Kidney (tissue), 14 donors: ENCODE results near the gene PMFBP1. TPM values are rescaled to one million over a fixed set of nuclear protein-coding genes. Genes with fewer than 3 reads are reported as not detected.

Experiments
- DNase-seq, 5 donors: peaks; one replicate each; pipeline ENCODE4 v3.0.0-alpha.2; 2013 to 2020
- FAIRE-seq: peaks from 2 replicates; lab custom pipeline; 2012; peaks lifted over from hg19 to GRCh38; lab: Jason Lieb, UNC
- H3K27ac ChIP-seq, 2 donors: one replicate each; pipeline ENCODE4 v1.7.0; 2013; ENCODE audit warnings: low read depth in 2 of 2, low read length in 2 of 2, inconsistent platforms in 1 of 2
- H3K27me3 ChIP-seq: one replicate; pipeline ENCODE4 v1.7.1; 2013; ENCODE audit warnings: low read length, inconsistent platforms; ENCODE audit not compliant: control insufficient read depth, insufficient read depth
- H3K36me3 ChIP-seq, 3 donors: one replicate each; pipeline versions ENCODE4 v1.7.0 to v1.7.1; 2013; ENCODE audit warnings: low read length in 3 of 3, control low read depth in 1 of 3, inconsistent platforms in 1 of 3; ENCODE audit not compliant: insufficient read depth in 3 of 3, control insufficient read depth in 2 of 3
- H3K4me1 ChIP-seq, 3 donors: one replicate each; pipeline versions ENCODE4 v1.7.0 to v1.7.1; 2013; ENCODE audit warnings: low read length in 3 of 3, inconsistent platforms in 1 of 3, low read depth in 1 of 3; ENCODE audit not compliant: control insufficient read depth in 2 of 3, insufficient read depth in 2 of 3
- H3K4me3 ChIP-seq, 3 donors: one replicate each; pipeline versions ENCODE4 v1.7.0 to v1.8.1; 2013; ENCODE audit warnings: low read length in 3 of 3, control low read depth in 1 of 3, inconsistent platforms in 1 of 3
- H3K9ac ChIP-seq, 3 donors: one replicate each; pipeline versions ENCODE4 v1.7.0 to v1.7.1; 2013; ENCODE audit warnings: low read length in 3 of 3, control low read depth in 1 of 3, inconsistent platforms in 1 of 3
- H3K9me3 ChIP-seq, 3 donors: one replicate each; pipeline versions ENCODE4 v1.7.0 to v1.7.1; 2013; ENCODE audit warnings: low read length in 3 of 3, control low read depth in 1 of 3, inconsistent platforms in 1 of 3; ENCODE audit not compliant: control insufficient read depth in 2 of 3, insufficient read depth in 1 of 3
- CTCF ChIP-seq: IDR thresholded peaks from 3 replicates; pipeline ENCODE4 v1.5.1; 2012; ENCODE audit warnings: mild to moderate bottlenecking, moderate library complexity, borderline replicate concordance; ENCODE audit not compliant: insufficient read depth; ENCODE audit errors: extremely low read depth
- intact Hi-C: fragments of 100-400 bp; cut with DNase I; formaldehyde crosslinking; loops from one replicate; pipeline ENCODE4 v1.11.1; 2022
- polyA plus RNA-seq: library from polyadenylated mRNA; stranded (reverse); fragments of 350-450 nt; fragmentation: Illumina TruSeq; extraction: RNeasy Lipid Tissue Mini Kit (QIAGEN cat#74804); gene quantifications from one replicate; pipeline ENCODE4 v1.2.3, GENCODE V29; 2014; ENCODE audit warnings: low read depth, low replicate concordance; ENCODE audit not compliant: insufficient read depth
- total RNA-seq: library from RNA; stranded (reverse); fragmentation: NEBNext Ultra II Directional; extraction: Animal tissue kit (Norgen Biotek cat#: 25700); gene quantifications from one replicate; pipeline ENCODE4 v1.2.1, GENCODE V29; 2021
- donor health status: control.
- donor health status: control.
- donor health status: control.
- donor health status: control.
- donor health status: control.
- donor health status: DM: yes; HTN: yes; CAD: no.
- donor health status: Normal renal cell carcinoma (clear cell type).

The PMFBP1 gene
- total and polyA plus RNA-seq, 2 donors from 2014 or later = 0.13 to 0.69 TPM

GRCh38 chr16:72171236-72171635 is 719 bp downstream of the PMFBP1 start:
- intact Hi-C loops = no loop called here
- DNase-seq (no peak), FAIRE-seq (no peak)
- Histone ChIP-seq H3K27me3 (no peaks in the 10 kb centered on the region), H3K4me3 (no peak overlapping the region), H3K9ac (no peak overlapping the region), H3K36me3 (no peaks in the 10 kb centered on the region), H3K9me3 (no peaks in the 10 kb centered on the region), H3K4me1 (no peaks in the 10 kb centered on the region), H3K27ac (no peak overlapping the region)
- no peak for TF ChIP-seq CTCF

DNA sequence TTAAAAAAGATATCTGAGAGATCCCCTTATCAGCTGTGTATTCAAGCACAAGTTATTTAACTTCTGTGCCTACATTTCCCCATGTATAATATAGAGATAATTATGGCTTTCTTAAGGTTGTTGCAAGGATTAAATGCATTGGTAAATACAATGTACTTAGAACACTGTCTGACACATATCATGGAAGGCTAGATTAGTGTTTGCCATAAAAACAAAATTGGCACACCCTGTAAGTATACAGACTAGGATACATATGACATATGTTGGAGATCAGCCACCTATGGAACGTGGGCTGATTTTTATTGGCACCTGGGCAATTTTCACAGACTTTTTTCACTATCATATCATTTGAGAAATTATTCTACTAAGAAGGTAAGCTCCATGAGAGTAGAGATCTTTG is 2.2 kb downstream of the PMFBP1 start:
- no peak for TF ChIP-seq CTCF
- FAIRE-seq = no peak
- Histone ChIP-seq H3K9me3 (no peaks in the 10 kb centered on the region), H3K27me3 (no peaks in the 10 kb centered on the region), H3K27ac (no peak overlapping the region), H3K4me1 (no peaks in the 10 kb centered on the region), H3K36me3 (no peaks in the 10 kb centered on the region), H3K9ac (no peak overlapping the region), H3K4me3 (no peak overlapping the region)
- intact Hi-C loops = no loop called here
- no peak for DNase-seq

- TF ChIP-seq CTCF = no peak
- H3K27me3 ChIP-seq = no peaks in the 10 kb centered on the region
- intact Hi-C loops = no loop called here
- H3K4me1 ChIP-seq = no peaks in the 10 kb centered on the region
- FAIRE-seq (no peak), DNase-seq (no peak)
- no peaks in the 10 kb centered on the region for H3K9me3 ChIP-seq
- no peak overlapping the region for H3K9ac ChIP-seq
- H3K27ac ChIP-seq = no peak overlapping the region
- no peaks in the 10 kb centered on the region for H3K36me3 ChIP-seq
- H3K4me3 ChIP-seq = no peak overlapping the region
These were observed 3.6 kb downstream of the PMFBP1 start for GRCh38 chr16:72168365-72168764.

GRCh38 chr16:72166954-72167561 is 4.9 kb downstream of the PMFBP1 start:
- DNase-seq = no peak
- no peak for TF ChIP-seq CTCF
- intact Hi-C loops = no loop called here

More at GRCh38 chr16:72166954-72167561, 4.9 kb downstream of the PMFBP1 start:
- Histone ChIP-seq H3K9me3 (no peaks in the 10 kb centered on the region), H3K9ac (no peak overlapping the region), H3K4me3 (no peak overlapping the region), H3K4me1 (no peaks in the 10 kb centered on the region), H3K27ac (no peak overlapping the region), H3K36me3 (no peaks in the 10 kb centered on the region), H3K27me3 (no peaks in the 10 kb centered on the region)
- FAIRE-seq = no peak
